NOMO-1 treated with dmso at 0.1 percent for 144 hours (cell line): ENCODE data around the gene ZMYND10.

Experiments used
- DNase-seq: peaks from one replicate; lab custom pipeline; 2025; ENCODE audit not compliant: unreplicated experiment; lab: John Stamatoyannopoulos, UW

Gene ZMYND10

GRCh38 chr3:50327129-50327528 is 18.4 kb downstream of the ZMYND10 start:
- DNase-seq = no peak

- no peak for DNase-seq
These were observed 19.4 kb downstream of the ZMYND10 start for GRCh38 chr3:50326182-50326541.

- DNase-seq = no peak
These were observed 19.9 kb downstream of the ZMYND10 start for GRCh38 chr3:50325497-50326181.

GRCh38 chr3:50325113-50325480 is 20.4 kb downstream of the ZMYND10 start:
- no peak for DNase-seq

- peak; percentile 46 for DNase-seq
These were observed 21.0 kb downstream of the ZMYND10 start for GRCh38 chr3:50324351-50325112.

- no peak for DNase-seq
These were observed 21.8 kb downstream of the ZMYND10 start for GRCh38 chr3:50323614-50324199.

- DNase-seq = no peak
These were observed 22.4 kb downstream of the ZMYND10 start for GRCh38 chr3:50323092-50323600.

- DNase-seq = no peak
These were observed 23.0 kb downstream of the ZMYND10 start, which contains the start of gene HYAL2 for GRCh38 chr3:50322386-50323091. HYAL2 (minus strand) TSS chr3:50322745; CDS start chr3:50320489, 2,256 bp downstream.

GRCh38 chr3:50322115-50322385 is 23.5 kb downstream of the ZMYND10 start:
- no peak for DNase-seq

- DNase-seq = peak; percentile 87
These were observed 24.0 kb downstream of the ZMYND10 start for GRCh38 chr3:50321336-50322114.

- DNase-seq = no peak
These were observed 24.6 kb downstream of the ZMYND10 start for GRCh38 chr3:50320853-50321335.

- no peak for DNase-seq
These were observed 25.5 kb downstream of the ZMYND10 start for GRCh38 chr3:50319894-50320625.

- DNase-seq = no peak
These were observed 26.2 kb downstream of the ZMYND10 start for GRCh38 chr3:50319181-50319893.

GRCh38 chr3:50318615-50319014 is 26.9 kb downstream of the ZMYND10 start:
- no peak for DNase-seq

GRCh38 chr3:50318163-50318562 is 27.4 kb downstream of the ZMYND10 start:
- no peak for DNase-seq

- no peak for DNase-seq
These were observed 28.2 kb downstream of the ZMYND10 start for GRCh38 chr3:50317300-50317699.

GRCh38 chr3:50316657-50317242 is 28.8 kb downstream of the ZMYND10 start:
- no peak for DNase-seq

- no peak for DNase-seq
These were observed 30.7 kb downstream of the ZMYND10 start for GRCh38 chr3:50314816-50315215.

- DNase-seq = no peak
These were observed 31.2 kb downstream of the ZMYND10 start for GRCh38 chr3:50314342-50314741.
